IMR-90 (cell line): ENCODE results near the gene TCIRG1.

Experiments
- BHLHE40 ChIP-seq: fragments of 150-350 bp; IDR thresholded peaks from 2 replicates; pipeline ENCODE4 v1.6.1; 2016; ENCODE audit warnings: mild to moderate bottlenecking, low read depth, low read length
- CEBPB ChIP-seq: IDR thresholded peaks from 2 replicates; pipeline ENCODE4 v1.6.1; 2012; ENCODE audit warnings: low read depth, low read length, improper control_type of control experiment
- CHD1 ChIP-seq: IDR thresholded peaks from 2 replicates; pipeline ENCODE4 v1.6.1; 2012; ENCODE audit warnings: low read depth, low read length, improper control_type of control experiment
- CTCF ChIP-seq: conservative IDR thresholded peaks from 2 replicates; pipeline ENCODE4 v1.5.1; 2012; ENCODE audit warnings: mild to moderate bottlenecking, low read depth, low read length, improper control_type of control experiment
- ELK1 ChIP-seq: fragments of 150-350 bp; IDR thresholded peaks from 2 replicates; pipeline ENCODE4 v1.6.1; 2016; ENCODE audit warnings: low read depth, mild to moderate bottlenecking, low read length, moderate library complexity, borderline replicate concordance
- MAFK ChIP-seq: IDR thresholded peaks from 2 replicates; pipeline ENCODE4 v1.6.1; 2012; ENCODE audit warnings: low read depth, low read length, improper control_type of control experiment
- MXI1 ChIP-seq: IDR thresholded peaks from 2 replicates; pipeline ENCODE4 v1.6.1; 2012; ENCODE audit warnings: low read depth, mild to moderate bottlenecking, low read length, moderate library complexity, borderline replicate concordance
- POLR2A ChIP-seq: IDR thresholded peaks from 2 replicates; pipeline ENCODE4 v1.6.1; 2012; ENCODE audit warnings: mild to moderate bottlenecking, low read depth, low read length
- RAD21 ChIP-seq: IDR thresholded peaks from 2 replicates; pipeline ENCODE4 v1.6.1; 2012; ENCODE audit warnings: low read length, improper control_type of control experiment
- RCOR1 ChIP-seq: IDR thresholded peaks from 2 replicates; pipeline ENCODE4 v1.6.1; 2012; ENCODE audit warnings: mild to moderate bottlenecking, low read length, improper control_type of control experiment; ENCODE audit not compliant: insufficient replicate concordance
- SMC3 ChIP-seq: fragments of 150-350 bp; IDR thresholded peaks from 2 replicates; pipeline ENCODE4 v1.6.1; 2016; ENCODE audit warnings: low read depth, mild to moderate bottlenecking, antibody characterized with exemption, low read length, moderate library complexity

- no peak for TF ChIP-seq RAD21
- TF ChIP-seq CHD1, result no peak
- no peak for TF ChIP-seq SMC3
- TF ChIP-seq POLR2A, result no peak
- no peak for TF ChIP-seq CTCF
- no peak for TF ChIP-seq MXI1
- no peak for TF ChIP-seq CEBPB
- TF ChIP-seq MAFK, result no peak
- no peak for TF ChIP-seq ELK1
- no peak for TF ChIP-seq RCOR1
- no peak for TF ChIP-seq BHLHE40
Measured at GRCh38 chr11:68022531-68022930, 16.3 kb upstream of the TCIRG1 start.
